PC-9 (cell line): ENCODE results near the gene COL25A1.

Experiments used
- EZH2 ChIP-seq: fragments of 200-600 bp; sonication (generic); IDR thresholded peaks from 2 replicates; pipeline ENCODE4 v1.8.0; 2017; ENCODE audit warnings: antibody characterized with exemption, low read depth
- TF ChIP-seq, protein P1 (sequence below): fragments of 200-600 bp; sonication (generic); conservative IDR thresholded peaks from 2 replicates; pipeline ENCODE4 v1.6.1; 2017; ENCODE audit warnings: mixed run types, antibody characterized with exemption, mild to moderate bottlenecking, moderate library complexity

- TF ChIP-seq, protein P1, sequence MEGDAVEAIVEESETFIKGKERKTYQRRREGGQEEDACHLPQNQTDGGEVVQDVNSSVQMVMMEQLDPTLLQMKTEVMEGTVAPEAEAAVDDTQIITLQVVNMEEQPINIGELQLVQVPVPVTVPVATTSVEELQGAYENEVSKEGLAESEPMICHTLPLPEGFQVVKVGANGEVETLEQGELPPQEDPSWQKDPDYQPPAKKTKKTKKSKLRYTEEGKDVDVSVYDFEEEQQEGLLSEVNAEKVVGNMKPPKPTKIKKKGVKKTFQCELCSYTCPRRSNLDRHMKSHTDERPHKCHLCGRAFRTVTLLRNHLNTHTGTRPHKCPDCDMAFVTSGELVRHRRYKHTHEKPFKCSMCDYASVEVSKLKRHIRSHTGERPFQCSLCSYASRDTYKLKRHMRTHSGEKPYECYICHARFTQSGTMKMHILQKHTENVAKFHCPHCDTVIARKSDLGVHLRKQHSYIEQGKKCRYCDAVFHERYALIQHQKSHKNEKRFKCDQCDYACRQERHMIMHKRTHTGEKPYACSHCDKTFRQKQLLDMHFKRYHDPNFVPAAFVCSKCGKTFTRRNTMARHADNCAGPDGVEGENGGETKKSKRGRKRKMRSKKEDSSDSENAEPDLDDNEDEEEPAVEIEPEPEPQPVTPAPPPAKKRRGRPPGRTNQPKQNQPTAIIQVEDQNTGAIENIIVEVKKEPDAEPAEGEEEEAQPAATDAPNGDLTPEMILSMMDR = no peak
- no peak for TF ChIP-seq EZH2
These were observed 45.6 kb downstream of the COL25A1 start for GRCh38 chr4:109256818-109257217.
